Panc1 (cell line): ENCODE results near the gene ATP6V1G1. TPM values are rescaled to one million over a fixed set of nuclear protein-coding genes. Genes with fewer than 3 reads are reported as not detected.
"Not testable (repeated sequence)": the region's sequence is repeated elsewhere in the genome, so short reads cannot be mapped to it uniquely, and the experiment has no call there.

Experiments used
- ATAC-seq: fragments of 200-7000 bp; cut with Tn5 transposase; 2 replicates; pipeline ENCODE4 v1.9.1; 2020; ENCODE audit warnings: mild to moderate bottlenecking, moderate library complexity
- BruUV-seq: library from RNA; stranded (reverse); fragments of 400-500 nt; replicated peaks from 2 replicates; lab custom pipeline; 2021; lab: Mats Ljungman, UMichigan
- CTCF ChIA-PET: fragments of 300-600 bp; sonication (Branson Sonifier 250); formaldehyde crosslinking; loops from one replicate; lab custom pipeline; 2022; ENCODE audit warnings: antibody characterized with exemption; lab: Charles Lee
- POLR2A ChIA-PET: fragments of 300-600 bp; sonication (Branson Sonifier 250); formaldehyde crosslinking; loops from one replicate; lab custom pipeline; 2022; ENCODE audit warnings: antibody characterized with exemption; lab: Charles Lee
- DNase-seq: peaks from one replicate; pipeline ENCODE4 v3.0.0-alpha.2; 2010; ENCODE audit warnings: low read depth, low spot score
- H3K27ac ChIP-seq: 2 replicates; pipeline ENCODE4 v1.5.1; 2011; ENCODE audit warnings: mild to moderate bottlenecking, low read length, inconsistent platforms
- H3K27me3 ChIP-seq: fragments of 200-500 bp; sonication (Bioruptor generic); 2 replicates; pipeline ENCODE4 v1.6.0; 2014; ENCODE audit warnings: low read length, inconsistent platforms; ENCODE audit not compliant: control insufficient read depth, insufficient read depth
- H3K36me3 ChIP-seq: fragments of 200-500 bp; sonication (Bioruptor generic); 2 replicates; pipeline ENCODE4 v1.5.1; 2014; ENCODE audit warnings: inconsistent platforms, mild to moderate bottlenecking, low read length, moderate library complexity; ENCODE audit not compliant: control insufficient read depth, insufficient read depth
- H3K4me1 ChIP-seq: 2 replicates; pipeline ENCODE4 v1.5.1; 2011; ENCODE audit warnings: inconsistent platforms, mild to moderate bottlenecking, low read length, moderate library complexity; ENCODE audit not compliant: control insufficient read depth, insufficient read depth
- H3K4me3 ChIP-seq, 2 experiments: 2 replicates each; pipeline ENCODE4 v1.5.1; 2011 to 2012; ENCODE audit warnings: low read depth in 2 of 2, low read length in 2 of 2, mild to moderate bottlenecking in 2 of 2, inconsistent platforms in 1 of 2, moderate library complexity in 1 of 2
- H3K9me3 ChIP-seq: fragments of 200-500 bp; sonication (Bioruptor generic); 2 replicates; pipeline ENCODE4 v1.5.1; 2014; ENCODE audit warnings: low read depth, mild to moderate bottlenecking, inconsistent platforms, low read length, moderate library complexity; ENCODE audit not compliant: control insufficient read depth, insufficient read depth
- CTCF ChIP-seq: fragments of 450-650 bp; IDR thresholded peaks from 2 replicates; pipeline ENCODE4 v1.5.1; 2017; ENCODE audit warnings: mild to moderate bottlenecking
- POLR2AphosphoS5 ChIP-seq: IDR thresholded peaks from 2 replicates; pipeline ENCODE4 v1.6.1; 2012; ENCODE audit warnings: mild to moderate bottlenecking, low read depth, low read length, moderate library complexity
- SIN3A ChIP-seq: IDR thresholded peaks from 2 replicates; pipeline ENCODE4 v1.6.1; 2012; ENCODE audit warnings: low read depth, mild to moderate bottlenecking, low read length, moderate library complexity, borderline replicate concordance; ENCODE audit not compliant: insufficient read depth
- TCF7L2 ChIP-seq: IDR thresholded peaks from 2 replicates; pipeline ENCODE4 v1.6.1; 2011; ENCODE audit warnings: mild to moderate bottlenecking, low read depth, low read length, inconsistent platforms
- in situ Hi-C: cut with HindIII; loops from 2 replicates; pipeline ENCODE4 v1.10.0; 2016; ENCODE audit warnings: low sequenced_read_pairs, low pct_unique_long_range_greater_than_20kb
- intact Hi-C: fragments of 100-400 bp; cut with micrococcal nuclease; formaldehyde crosslinking; loops from one replicate; pipeline ENCODE4 v1.10.0; 2022; ENCODE audit not compliant: unreplicated experiment
- total RNA-seq: library from RNA; stranded (reverse); gene quantifications from one replicate; pipeline ENCODE4 v1.2.1, GENCODE V29; 2021; ENCODE audit not compliant: unreplicated experiment
- TF ChIP-seq, protein P1 (sequence below), 2 experiments: IDR thresholded peaks; 2 replicates each; pipeline ENCODE4 v1.6.1; 2011 to 2012; ENCODE audit warnings: low read depth in 2 of 2, control low read depth in 1 of 2, low read length in 1 of 2, mild to moderate bottlenecking in 1 of 2, moderate library complexity in 1 of 2; ENCODE audit not compliant: insufficient read depth in 1 of 2

ATP6V1G1 gene
- total RNA-seq, 1 experiment from 2014 or later = 71.8 TPM

DNA sequence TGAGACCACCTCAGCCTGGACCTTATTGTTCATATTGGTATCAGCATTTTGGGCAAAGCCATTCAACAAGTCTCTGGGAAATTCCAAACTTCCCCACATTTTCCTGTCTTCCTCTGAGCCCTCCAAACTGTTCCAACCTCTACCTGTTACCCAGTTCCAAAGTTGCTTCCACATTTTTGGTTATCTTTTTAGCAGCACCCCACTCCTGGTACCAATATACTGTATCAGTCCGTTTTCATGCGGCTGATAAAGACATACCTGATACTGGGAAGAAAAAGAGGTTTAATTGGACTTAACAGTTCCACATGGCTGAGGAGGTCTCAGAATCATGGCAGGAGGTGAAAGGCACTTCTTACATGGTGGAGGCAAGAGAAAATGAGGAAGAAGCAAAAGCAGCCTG is 14.2 kb downstream of the ATP6V1G1 start:
- DNase-seq, in situ Hi-C loops, H3K4me1 ChIP-seq, H3K9me3 ChIP-seq, intact Hi-C loops, ATAC-seq, POLR2A ChIA-PET, BruUV-seq, CTCF ChIA-PET, H3K27ac ChIP-seq, H3K4me3 ChIP-seq, H3K27me3 ChIP-seq, H3K36me3 ChIP-seq: not testable (repeated sequence)

GRCh38 chr9:114602620-114603019 is 15.1 kb downstream of the ATP6V1G1 start:
- no peak overlapping the region for H3K27ac ChIP-seq
- CTCF ChIA-PET = no interaction called here
- no peak for TF ChIP-seq SIN3A
- TF ChIP-seq TCF7L2 = no peak
- TF ChIP-seq, protein P1, sequence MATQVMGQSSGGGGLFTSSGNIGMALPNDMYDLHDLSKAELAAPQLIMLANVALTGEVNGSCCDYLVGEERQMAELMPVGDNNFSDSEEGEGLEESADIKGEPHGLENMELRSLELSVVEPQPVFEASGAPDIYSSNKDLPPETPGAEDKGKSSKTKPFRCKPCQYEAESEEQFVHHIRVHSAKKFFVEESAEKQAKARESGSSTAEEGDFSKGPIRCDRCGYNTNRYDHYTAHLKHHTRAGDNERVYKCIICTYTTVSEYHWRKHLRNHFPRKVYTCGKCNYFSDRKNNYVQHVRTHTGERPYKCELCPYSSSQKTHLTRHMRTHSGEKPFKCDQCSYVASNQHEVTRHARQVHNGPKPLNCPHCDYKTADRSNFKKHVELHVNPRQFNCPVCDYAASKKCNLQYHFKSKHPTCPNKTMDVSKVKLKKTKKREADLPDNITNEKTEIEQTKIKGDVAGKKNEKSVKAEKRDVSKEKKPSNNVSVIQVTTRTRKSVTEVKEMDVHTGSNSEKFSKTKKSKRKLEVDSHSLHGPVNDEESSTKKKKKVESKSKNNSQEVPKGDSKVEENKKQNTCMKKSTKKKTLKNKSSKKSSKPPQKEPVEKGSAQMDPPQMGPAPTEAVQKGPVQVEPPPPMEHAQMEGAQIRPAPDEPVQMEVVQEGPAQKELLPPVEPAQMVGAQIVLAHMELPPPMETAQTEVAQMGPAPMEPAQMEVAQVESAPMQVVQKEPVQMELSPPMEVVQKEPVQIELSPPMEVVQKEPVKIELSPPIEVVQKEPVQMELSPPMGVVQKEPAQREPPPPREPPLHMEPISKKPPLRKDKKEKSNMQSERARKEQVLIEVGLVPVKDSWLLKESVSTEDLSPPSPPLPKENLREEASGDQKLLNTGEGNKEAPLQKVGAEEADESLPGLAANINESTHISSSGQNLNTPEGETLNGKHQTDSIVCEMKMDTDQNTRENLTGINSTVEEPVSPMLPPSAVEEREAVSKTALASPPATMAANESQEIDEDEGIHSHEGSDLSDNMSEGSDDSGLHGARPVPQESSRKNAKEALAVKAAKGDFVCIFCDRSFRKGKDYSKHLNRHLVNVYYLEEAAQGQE (IDR thresholded peaks at IDR 0.05; ENCODE audit: insufficient read depth in 1 of 2, low read depth in 2 of 2, low read length in 1 of 2) = no peak
- TF ChIP-seq POLR2AphosphoS5 = no peak
- no peak for TF ChIP-seq CTCF
- ATAC-seq = no peak
- intact Hi-C loops = no loop called here
- H3K27me3 ChIP-seq = no peaks in the 10 kb centered on the region
- no peaks in the 10 kb centered on the region for H3K9me3 ChIP-seq
- no peak for DNase-seq
- no TSS peak for BruUV-seq
- in situ Hi-C loops = no loop called here
- peaks cover 5% of the 10 kb centered on the region; the same call in 1 of the 2 replicates for H3K36me3 ChIP-seq
- H3K4me3 ChIP-seq = no peak overlapping the region
- H3K4me1 ChIP-seq = no peaks in the 10 kb centered on the region
- POLR2A ChIA-PET = interaction anchor here (0.9 kb wide), 1 partner anchor 11 kb away, joined by 4 read pairs; no protein-coding TSS in a partner anchor

- DNase-seq (no peak), ATAC-seq (no peak)
- no peaks in the 10 kb centered on the region for H3K9me3 ChIP-seq
- no peaks in the 10 kb centered on the region for H3K4me1 ChIP-seq
- no TSS peak for BruUV-seq
- H3K4me3 ChIP-seq = no peak overlapping the region
- POLR2A ChIA-PET = interaction anchor here (0.9 kb wide), 1 partner anchor 12 kb away, joined by 4 read pairs; no protein-coding TSS in a partner anchor
- intact Hi-C loops (no loop called here), in situ Hi-C loops (no loop called here)
- H3K27ac ChIP-seq = no peak overlapping the region
- TF ChIP-seq POLR2AphosphoS5 (no peak), CTCF (no peak), TCF7L2 (no peak), SIN3A (no peak)
- TF ChIP-seq, protein P1 (IDR thresholded peaks at IDR 0.05; ENCODE audit: insufficient read depth in 1 of 2, low read depth in 2 of 2, low read length in 1 of 2) = no peak
- no peaks in the 10 kb centered on the region for H3K27me3 ChIP-seq
- CTCF ChIA-PET = interaction anchor here (0.6 kb wide), 1 partner anchor 1329 kb away, joined by 4 read pairs; no protein-coding TSS in a partner anchor
- H3K36me3 ChIP-seq = peaks cover 5% of the 10 kb centered on the region; the same call in 1 of the 2 replicates
Observed at GRCh38 chr9:114603248-114603647, 15.7 kb downstream of the ATP6V1G1 start.
